ENCODE measurements around the gene CALN1.

Gene CALN1

GRCh38 chr7:71808115-71808514, 604.0 kb downstream of the CALN1 start:
- Histone ChIP-seq H2BK12ac (ENCODE audit: low read length in 2 of 2) (no peak overlapping the region), H3K9ac (ENCODE audit: low read length) (no peak overlapping the region), H3K23ac (ENCODE audit: low read length in 2 of 2) (no peak overlapping the region), H3K79me1 (replicated peaks; ENCODE audit: low read length, poor library complexity, severe bottlenecking) (no peaks in the 10 kb centered on the region), H3K27me3 (ENCODE audit: control insufficient read depth in 1 of 2, insufficient read depth in 1 of 2, low read length in 2 of 2) (no peaks in the 10 kb centered on the region), H2BK15ac (ENCODE audit: low read depth, poor library complexity, severe bottlenecking) (no peak overlapping the region), H3K4ac (ENCODE audit: low read depth in 1 of 2, low read length in 2 of 2) (no peak overlapping the region), H2BK120ac (ENCODE audit: low read depth, low read length) (no peak overlapping the region), H3K18ac (ENCODE audit: low read depth in 1 of 2, low read length in 2 of 2) (no peak overlapping the region), H2AK5ac (ENCODE audit: low read length, severe bottlenecking) (no peak overlapping the region), H3K27ac (ENCODE audit: low read length, poor library complexity, severe bottlenecking) (no peak overlapping the region), H3K4me3 (ENCODE audit: insufficient read depth in 1 of 2, low read depth in 1 of 2, low read length in 2 of 2) (no peak overlapping the region), H3K4me1 (ENCODE audit: control insufficient read depth, insufficient read depth, low read depth, low read length) (peaks cover 2% of the 10 kb centered on the region), H4K91ac (ENCODE audit: low read length) (no peak overlapping the region), H4K8ac (ENCODE audit: low read length) (no peak overlapping the region), H3K4me2 (ENCODE audit: low read length, poor library complexity, severe bottlenecking) (no peak overlapping the region), H3K36me3 (ENCODE audit: control insufficient read depth in 1 of 2, insufficient read depth in 2 of 2, low read depth in 1 of 2, low read length in 2 of 2) (no peaks in the 10 kb centered on the region), H3K14ac (ENCODE audit: low read length in 2 of 2) (no peak overlapping the region), H3K9me3 (ENCODE audit: control insufficient read depth, low read length) (peaks cover 5% of the 10 kb centered on the region), H2BK5ac (ENCODE audit: low read depth, low read length, poor library complexity, severe bottlenecking) (no peak overlapping the region), H2AFZ (ENCODE audit: low read depth, low read length) (no peak overlapping the region)
- DNase-seq, result no peak
- WGBS, result no CpG with 5 or more reads among the region's 1 CpG

- no peak overlapping the region for H4K91ac ChIP-seq (ENCODE audit: low read length)
- H2BK120ac ChIP-seq (ENCODE audit: low read depth, low read length), result no peak overlapping the region
- peak overlapping the region; percentile 38 for H2BK5ac ChIP-seq (ENCODE audit: low read depth, low read length, poor library complexity, severe bottlenecking)
- H3K4ac ChIP-seq (ENCODE audit: low read depth in 1 of 2, low read length in 2 of 2), result no peak overlapping the region
- H3K9ac ChIP-seq (ENCODE audit: low read length), result no peak overlapping the region
- H3K4me1 ChIP-seq (ENCODE audit: control insufficient read depth, insufficient read depth, low read depth, low read length), result peaks cover 2% of the 10 kb centered on the region
- 71% methylated on average over 3 of the region's 3 CpGs for WGBS
- no peak overlapping the region for H2BK15ac ChIP-seq (ENCODE audit: low read depth, poor library complexity, severe bottlenecking)
- H2AK5ac ChIP-seq (ENCODE audit: low read length, severe bottlenecking), result no peak overlapping the region
- H3K14ac ChIP-seq (ENCODE audit: low read length in 2 of 2), result no peak overlapping the region
- H3K27me3 ChIP-seq (ENCODE audit: control insufficient read depth in 1 of 2, insufficient read depth in 1 of 2, low read length in 2 of 2), result no peaks in the 10 kb centered on the region
- DNase-seq, result no peak
- no peak overlapping the region for H3K23ac ChIP-seq (ENCODE audit: low read length in 2 of 2)
- no peak overlapping the region for H3K4me2 ChIP-seq (ENCODE audit: low read length, poor library complexity, severe bottlenecking)
- peaks cover 5% of the 10 kb centered on the region for H3K9me3 ChIP-seq (ENCODE audit: control insufficient read depth, low read length)
- H3K18ac ChIP-seq (ENCODE audit: low read depth in 1 of 2, low read length in 2 of 2), result no peak overlapping the region
- H2AFZ ChIP-seq (ENCODE audit: low read depth, low read length), result no peak overlapping the region
- H3K4me3 ChIP-seq (ENCODE audit: insufficient read depth in 1 of 2, low read depth in 1 of 2, low read length in 2 of 2), result no peak overlapping the region
- no peak overlapping the region for H2BK12ac ChIP-seq (ENCODE audit: low read length in 2 of 2)
- H3K79me1 ChIP-seq (replicated peaks; ENCODE audit: low read length, poor library complexity, severe bottlenecking), result no peaks in the 10 kb centered on the region
- H4K8ac ChIP-seq (ENCODE audit: low read length), result no peak overlapping the region
- H3K36me3 ChIP-seq (ENCODE audit: control insufficient read depth in 1 of 2, insufficient read depth in 2 of 2, low read depth in 1 of 2, low read length in 2 of 2), result no peaks in the 10 kb centered on the region
- H3K27ac ChIP-seq (ENCODE audit: low read length, poor library complexity, severe bottlenecking), result no peak overlapping the region
Measured at GRCh38 chr7:71804256-71804655, 607.9 kb downstream of the CALN1 start.

GRCh38 chr7:71801976-71802375, 610.2 kb downstream of the CALN1 start:
- H3K4me1 ChIP-seq (ENCODE audit: control insufficient read depth, insufficient read depth, low read depth, low read length), result peaks cover 2% of the 10 kb centered on the region
- H3K79me1 ChIP-seq (replicated peaks; ENCODE audit: low read length, poor library complexity, severe bottlenecking), result no peaks in the 10 kb centered on the region
- H3K36me3 ChIP-seq (ENCODE audit: control insufficient read depth in 1 of 2, insufficient read depth in 2 of 2, low read depth in 1 of 2, low read length in 2 of 2), result no peaks in the 10 kb centered on the region
- H2AK5ac ChIP-seq (ENCODE audit: low read length, severe bottlenecking), result no peak overlapping the region
- no peak overlapping the region for H3K4me3 ChIP-seq (ENCODE audit: insufficient read depth in 1 of 2, low read depth in 1 of 2, low read length in 2 of 2)
- H2BK15ac ChIP-seq (ENCODE audit: low read depth, poor library complexity, severe bottlenecking), result no peak overlapping the region
- H3K4ac ChIP-seq (ENCODE audit: low read depth in 1 of 2, low read length in 2 of 2), result no peak overlapping the region
- no peak overlapping the region for H3K14ac ChIP-seq (ENCODE audit: low read length in 2 of 2)
- peaks cover 4% of the 10 kb centered on the region for H3K9me3 ChIP-seq (ENCODE audit: control insufficient read depth, low read length)
- no peak overlapping the region for H4K8ac ChIP-seq (ENCODE audit: low read length)
- no peak overlapping the region for H2BK5ac ChIP-seq (ENCODE audit: low read depth, low read length, poor library complexity, severe bottlenecking)
- no peak overlapping the region for H4K91ac ChIP-seq (ENCODE audit: low read length)
- no peaks in the 10 kb centered on the region for H3K27me3 ChIP-seq (ENCODE audit: control insufficient read depth in 1 of 2, insufficient read depth in 1 of 2, low read length in 2 of 2)
- WGBS, result 80% methylated on average over 1 of the region's 4 CpGs
- DNase-seq, result no peak
- no peak overlapping the region for H3K27ac ChIP-seq (ENCODE audit: low read length, poor library complexity, severe bottlenecking)
- no peak overlapping the region for H2BK12ac ChIP-seq (ENCODE audit: low read length in 2 of 2)
- no peak overlapping the region for H3K9ac ChIP-seq (ENCODE audit: low read length)
- H2BK120ac ChIP-seq (ENCODE audit: low read depth, low read length), result no peak overlapping the region
- no peak overlapping the region for H3K23ac ChIP-seq (ENCODE audit: low read length in 2 of 2)
- H3K18ac ChIP-seq (ENCODE audit: low read depth in 1 of 2, low read length in 2 of 2), result no peak overlapping the region
- H2AFZ ChIP-seq (ENCODE audit: low read depth, low read length), result no peak overlapping the region
- H3K4me2 ChIP-seq (ENCODE audit: low read length, poor library complexity, severe bottlenecking), result no peak overlapping the region

GRCh38 chr7:71800321-71800720, 611.8 kb downstream of the CALN1 start:
- no peak overlapping the region for H2AK5ac ChIP-seq (ENCODE audit: low read length, severe bottlenecking)
- whole genome bisulfite sequencing, result 89% methylated on average over 11 of the region's 11 CpGs

More at GRCh38 chr7:71800321-71800720, 611.8 kb downstream of the CALN1 start:
- Histone ChIP-seq H3K79me1 (replicated peaks; ENCODE audit: low read length, poor library complexity, severe bottlenecking) (no peaks in the 10 kb centered on the region), H2AFZ (ENCODE audit: low read depth, low read length) (no peak overlapping the region), H4K8ac (ENCODE audit: low read length) (no peak overlapping the region), H2BK12ac (ENCODE audit: low read length in 2 of 2) (no peak overlapping the region), H4K91ac (ENCODE audit: low read length) (no peak overlapping the region), H3K4me3 (ENCODE audit: insufficient read depth in 1 of 2, low read depth in 1 of 2, low read length in 2 of 2) (no peak overlapping the region), H3K4ac (ENCODE audit: low read depth in 1 of 2, low read length in 2 of 2) (no peak overlapping the region), H3K9ac (ENCODE audit: low read length) (no peak overlapping the region), H3K27me3 (ENCODE audit: control insufficient read depth in 1 of 2, insufficient read depth in 1 of 2, low read length in 2 of 2) (no peaks in the 10 kb centered on the region), H3K23ac (ENCODE audit: low read length in 2 of 2) (no peak overlapping the region), H3K9me3 (ENCODE audit: control insufficient read depth, low read length) (no peaks in the 10 kb centered on the region), H3K36me3 (ENCODE audit: control insufficient read depth in 1 of 2, insufficient read depth in 2 of 2, low read depth in 1 of 2, low read length in 2 of 2) (no peaks in the 10 kb centered on the region), H2BK15ac (ENCODE audit: low read depth, poor library complexity, severe bottlenecking) (no peak overlapping the region), H2BK5ac (ENCODE audit: low read depth, low read length, poor library complexity, severe bottlenecking) (no peak overlapping the region), H3K4me2 (ENCODE audit: low read length, poor library complexity, severe bottlenecking) (no peak overlapping the region), H3K18ac (ENCODE audit: low read depth in 1 of 2, low read length in 2 of 2) (no peak overlapping the region), H3K27ac (ENCODE audit: low read length, poor library complexity, severe bottlenecking) (no peak overlapping the region), H2BK120ac (ENCODE audit: low read depth, low read length) (no peak overlapping the region), H3K4me1 (ENCODE audit: control insufficient read depth, insufficient read depth, low read depth, low read length) (no peaks in the 10 kb centered on the region), H3K14ac (ENCODE audit: low read length in 2 of 2) (no peak overlapping the region)
- no peak for DNase-seq
